Activated T-cell treated with anti-CD3 and anti-CD28 coated beads for 24 hours (primary cell): ENCODE data around the gene GPD2.
"Not testable (repeated sequence)": the region's sequence is repeated elsewhere in the genome, so short reads cannot be mapped to it uniquely, and the experiment has no call there.

Experiments
- DNase-seq: peaks from one replicate; pipeline ENCODE4 v3.0.0-alpha.2; 2020; ENCODE audit warnings: low read depth

Gene GPD2

GRCh38 chr2:156590085-156590739 lies 154.0 kb downstream of the GPD2 start:
- no peak for DNase-seq

- no peak for DNase-seq
Measured at GRCh38 chr2:156592809-156593593, 156.8 kb downstream of the GPD2 start.

- no peak for DNase-seq
Measured at GRCh38 chr2:156593594-156593921, 157.4 kb downstream of the GPD2 start.

GRCh38 chr2:156598563-156598962 lies 162.4 kb downstream of the GPD2 start:
- DNase-seq, result no peak

GRCh38 chr2:156600196-156600595 lies 164.0 kb downstream of the GPD2 start:
- DNase-seq, result no peak

DNA sequence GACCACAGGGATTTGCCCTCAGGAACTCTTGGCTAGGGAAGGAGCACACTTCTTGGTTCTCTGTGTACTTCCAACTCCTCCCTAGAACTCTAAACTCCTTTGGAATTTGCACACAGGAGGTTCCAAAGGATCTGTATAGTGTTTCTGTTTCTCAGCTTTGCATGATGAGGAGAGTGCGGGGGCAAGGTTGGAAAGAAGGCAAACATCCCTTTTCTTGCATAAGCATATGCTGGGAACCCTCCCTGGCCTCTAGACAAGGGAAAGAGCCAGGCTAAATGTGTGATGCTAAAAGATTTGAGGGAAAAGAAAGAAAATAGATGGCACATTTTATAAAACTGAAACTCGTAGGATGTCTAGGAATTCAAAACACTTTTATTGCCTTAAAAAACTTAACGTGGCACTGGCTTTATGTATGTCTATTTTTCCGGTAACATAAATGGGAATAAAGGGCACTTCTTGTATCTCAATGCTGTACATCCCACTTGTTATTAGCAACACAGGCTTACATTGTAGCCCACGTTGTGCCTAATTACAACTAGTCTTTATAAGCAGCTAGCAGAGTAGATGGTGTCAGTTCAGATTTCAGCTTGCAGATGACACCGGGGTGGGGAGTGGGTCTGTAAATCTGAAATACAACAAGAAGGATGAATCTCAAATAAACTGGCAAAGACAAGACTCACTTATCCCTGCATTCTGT lies 165.8 kb downstream of the GPD2 start:
- no peak for DNase-seq

DNA sequence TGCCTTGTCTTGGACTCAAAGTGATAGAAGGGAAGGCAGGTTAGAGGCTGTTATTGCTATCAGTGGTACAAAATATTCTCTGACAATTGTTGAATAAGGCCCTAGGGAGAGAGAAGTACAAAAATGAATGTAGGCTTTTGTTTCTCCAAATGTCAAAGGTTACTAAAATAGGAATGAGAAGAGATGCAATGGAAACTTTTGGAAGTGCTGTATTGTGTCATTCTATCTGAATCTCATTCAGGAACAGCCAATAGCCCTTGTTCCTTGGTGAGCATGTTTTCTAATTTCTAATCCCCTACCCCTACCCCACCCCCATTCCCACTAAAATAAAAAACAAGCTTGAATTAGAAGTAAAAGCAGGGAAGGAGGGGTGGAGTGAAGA lies 166.4 kb downstream of the GPD2 start:
- no peak for DNase-seq

DNA sequence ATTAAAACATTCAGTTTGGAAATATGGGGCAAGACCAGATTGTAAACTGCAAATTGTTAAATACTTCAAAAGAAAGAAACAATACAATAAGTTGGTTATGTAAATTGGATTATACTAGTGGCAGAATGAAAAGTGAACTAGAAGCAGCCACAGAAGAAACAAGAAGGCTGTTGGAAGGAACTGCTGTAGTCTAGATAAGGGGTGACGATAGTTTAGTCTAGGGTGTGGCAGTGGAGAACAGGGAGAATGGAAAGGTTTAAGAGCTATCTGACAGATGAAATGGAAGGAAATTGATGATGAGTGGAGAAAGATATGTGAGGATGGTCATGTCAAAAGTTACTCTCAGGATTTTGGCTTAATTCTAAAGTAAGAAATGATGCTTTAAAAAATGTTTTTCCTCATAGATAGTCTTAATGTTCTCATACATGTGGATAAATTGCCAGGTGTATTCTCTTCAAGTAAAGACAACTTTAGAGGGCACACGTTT lies 179.7 kb downstream of the GPD2 start:
- DNase-seq, result no peak

GRCh38 chr2:156618071-156618470 lies 181.9 kb downstream of the GPD2 start:
- DNase-seq, result not testable (repeated sequence)

- no peak for DNase-seq
Measured at GRCh38 chr2:156619021-156619539, 182.9 kb downstream of the GPD2 start.

- no peak for DNase-seq
Measured at GRCh38 chr2:156622491-156622890, 186.3 kb downstream of the GPD2 start.

DNA sequence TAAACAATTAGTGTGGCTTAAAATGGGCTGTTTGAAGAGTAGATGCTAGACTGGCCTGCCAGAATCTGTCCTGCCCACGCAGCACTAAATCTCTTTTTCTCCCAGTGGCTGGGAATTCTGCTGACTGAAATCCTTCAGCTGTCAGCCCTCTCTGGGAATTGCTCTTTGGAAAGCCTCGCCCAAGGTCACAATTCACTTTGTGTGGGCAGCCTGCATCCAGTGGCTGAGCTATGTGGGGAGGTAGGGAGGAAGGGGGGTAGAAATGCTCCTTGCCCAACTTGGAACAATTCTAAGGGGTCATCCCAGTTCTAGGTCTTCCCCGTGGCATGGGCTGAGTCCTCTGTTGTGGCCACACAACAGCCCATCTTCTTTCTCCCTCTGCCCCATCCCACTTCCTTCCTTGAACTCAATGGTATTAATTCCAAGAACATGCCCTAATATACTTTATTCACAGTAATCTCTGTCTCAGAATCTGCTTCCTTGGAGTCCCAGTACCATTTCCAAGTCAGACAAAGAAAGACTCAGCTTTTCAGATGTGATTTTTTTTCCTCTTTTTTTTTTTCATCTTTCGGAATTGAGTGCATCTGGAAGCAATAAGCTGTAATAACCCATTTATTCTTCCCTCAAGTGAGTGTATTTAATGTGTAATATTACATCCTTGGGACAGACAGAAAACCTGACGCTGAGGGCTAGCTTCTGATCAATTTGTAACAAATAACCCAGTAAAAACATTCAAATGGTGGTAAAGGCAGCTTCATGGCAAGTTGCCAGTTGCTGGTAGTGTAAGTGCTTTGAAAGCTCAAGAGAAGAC lies 189.4 kb downstream of the GPD2 start:
- DNase-seq, result no peak

DNA sequence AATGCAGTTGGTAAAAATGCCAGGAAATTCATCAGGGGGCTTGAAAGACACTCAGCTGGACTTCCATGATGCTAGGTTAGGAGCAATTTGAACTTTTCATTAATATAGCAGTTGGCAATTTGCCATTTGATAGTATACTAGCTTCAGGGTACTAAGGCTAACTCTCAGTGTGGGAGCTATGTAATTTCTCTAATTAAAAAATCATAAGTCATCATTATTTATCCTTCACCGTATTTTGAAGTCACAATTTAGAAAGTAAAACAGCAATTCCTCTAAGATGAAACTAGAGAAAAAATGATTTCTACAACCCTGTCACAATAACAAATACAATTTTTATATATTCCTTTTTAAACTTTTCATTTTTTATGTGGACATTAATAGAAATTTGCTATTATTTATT lies 190.8 kb downstream of the GPD2 start:
- no peak for DNase-seq

DNA sequence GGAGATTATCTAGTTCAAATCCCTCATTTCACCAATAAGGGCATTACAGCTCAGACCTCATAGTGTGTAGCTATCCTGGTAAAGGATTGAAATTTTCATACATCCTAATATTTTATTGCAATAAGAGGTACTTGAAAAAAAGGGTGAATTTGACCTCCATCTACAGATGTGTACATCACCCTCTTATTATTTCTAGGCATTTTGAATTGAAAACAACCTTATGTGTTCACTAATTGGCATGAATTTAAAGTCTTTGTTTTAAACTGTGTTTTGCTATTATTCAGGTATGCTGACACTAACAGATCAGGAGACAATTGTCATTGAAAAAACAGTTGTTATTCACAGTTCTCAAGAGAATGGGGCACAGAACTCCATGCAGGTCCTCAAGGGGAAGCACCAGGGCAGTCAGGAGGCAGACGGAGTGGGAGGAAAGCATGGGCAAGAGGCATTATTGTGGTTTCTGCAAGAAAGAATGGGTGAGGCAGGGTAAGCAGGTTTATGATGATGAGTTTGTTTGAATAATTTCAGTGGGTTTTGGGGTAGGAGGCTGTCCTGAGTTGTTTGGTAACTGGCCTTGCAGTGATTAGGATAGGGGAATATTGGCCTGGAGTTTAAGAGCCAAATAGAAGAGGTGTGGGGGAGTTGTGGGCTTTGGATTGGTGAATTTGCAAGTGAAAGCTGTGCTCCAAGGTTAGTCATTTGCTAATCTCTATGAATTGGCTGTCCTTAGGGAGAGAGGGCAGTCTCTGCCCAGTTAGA lies 194.6 kb downstream of the GPD2 start:
- DNase-seq, result no peak

DNA sequence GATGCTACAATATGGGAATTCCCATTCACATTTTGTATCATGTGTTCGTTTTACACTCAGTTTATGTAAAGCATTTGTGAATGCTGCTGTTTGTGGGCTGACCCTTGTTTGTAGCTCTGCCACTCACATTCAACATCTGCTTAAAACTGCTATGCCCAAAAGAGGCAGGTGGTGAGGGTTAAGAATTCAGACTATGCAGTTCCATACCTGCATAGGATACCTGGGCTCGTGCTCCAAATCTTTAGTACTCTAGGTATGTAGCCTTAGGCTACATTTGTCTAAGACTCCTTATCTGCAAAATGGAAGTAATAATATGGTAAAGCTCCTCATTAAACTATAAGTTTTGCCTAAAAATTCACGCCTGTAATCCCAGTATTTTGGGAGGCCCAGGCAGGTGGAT lies 199.5 kb downstream of the GPD2 start:
- DNase-seq, result no peak
